ENCODE results near the gene OR10J1.
"Not testable (repeated sequence)": the region's sequence is repeated elsewhere in the genome, so short reads cannot be mapped to it uniquely, and the experiment has no call there.

OR10J1 gene

DNA sequence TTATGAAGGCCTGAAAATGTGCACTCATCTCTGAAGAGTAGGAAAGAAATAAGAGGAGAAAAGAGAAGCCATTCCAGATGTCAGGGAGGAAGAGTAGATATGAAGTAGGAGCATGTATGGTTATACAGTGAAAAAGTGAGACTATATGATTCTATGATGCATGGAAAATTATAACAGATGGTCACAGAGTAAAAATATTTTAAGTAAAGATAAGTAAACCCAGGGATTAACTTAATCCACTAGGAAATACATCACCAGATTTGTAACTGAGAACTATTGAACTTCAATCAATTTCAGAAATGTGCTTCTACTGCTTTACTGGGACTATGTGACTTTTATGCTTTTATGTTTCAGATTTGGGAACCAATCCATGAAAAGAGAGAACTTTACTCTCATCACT, at the start of gene OR10J1:
OR10J1 (plus strand) TSS at position 301 of the 400 bp plus-strand sequence; CDS start at position 371, 70 bp downstream.
- no peak for DNase-seq (ENCODE audit: low read depth)

DNA sequence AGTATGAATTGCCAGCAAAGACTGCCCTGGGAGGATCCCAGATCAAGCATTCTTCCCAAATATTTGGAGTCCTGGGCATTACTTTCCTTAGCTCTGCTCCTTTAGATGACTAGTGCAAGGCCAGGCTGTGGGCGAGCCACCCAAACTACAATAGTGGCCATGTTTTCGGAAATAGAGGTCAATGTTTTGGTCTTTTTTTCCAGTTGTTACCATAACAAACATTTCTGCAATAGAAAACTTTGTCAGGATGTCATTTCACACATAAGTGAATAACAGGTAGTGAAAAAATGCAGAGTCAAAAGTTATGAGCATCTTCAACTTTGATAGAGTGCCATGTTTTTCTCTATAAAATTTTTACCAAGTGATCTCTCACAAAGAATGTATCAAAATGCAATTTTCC, 32.7 kb upstream of the OR10J1 start:
- DNase-seq (ENCODE audit: low read depth) = no peak

- DNase-seq (ENCODE audit: low read depth) = no peak
Measured at GRCh38 chr1:159408862-159409400, 30.6 kb upstream of the OR10J1 start.

DNA sequence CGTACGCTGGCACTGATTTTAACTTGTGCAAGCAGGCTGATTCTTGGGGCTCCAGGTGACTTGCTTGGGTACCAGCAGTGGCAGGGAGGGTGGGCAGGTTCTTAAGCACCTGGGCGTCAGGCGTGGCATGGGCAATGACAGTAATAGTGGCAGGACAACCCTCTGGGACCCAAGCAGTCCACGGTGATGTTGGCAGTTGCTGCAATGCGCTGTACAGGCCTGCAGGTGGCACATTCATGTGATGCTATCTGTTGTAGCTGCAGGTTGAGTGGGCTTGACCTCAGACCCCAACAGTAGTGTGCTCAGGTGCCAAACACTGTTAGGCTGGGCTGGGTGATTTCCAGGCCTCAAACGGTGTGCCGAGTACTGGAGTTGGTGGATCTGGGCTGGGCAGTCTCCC, 17.7 kb upstream of the OR10J1 start:
- DNase-seq (ENCODE audit: low read depth) = no peak

DNA sequence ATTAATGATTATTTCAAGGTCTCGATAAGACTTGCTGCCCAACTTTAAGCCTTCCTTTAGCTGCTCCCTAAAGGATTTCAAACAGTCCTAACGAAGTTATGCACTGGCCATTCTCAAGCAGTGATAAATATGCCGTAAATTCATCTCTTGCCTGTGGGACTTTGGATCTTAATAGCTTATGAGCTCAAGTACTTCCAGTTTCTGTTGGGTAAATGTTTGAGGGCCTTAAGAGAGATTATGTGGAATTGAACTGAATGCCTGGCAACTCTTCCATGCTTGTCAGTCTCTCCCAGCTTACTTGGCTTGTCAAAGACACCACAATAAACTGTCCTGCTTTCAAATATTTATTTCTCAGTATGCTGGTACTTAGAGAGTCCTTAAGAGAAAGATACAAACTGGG, 11.0 kb upstream of the OR10J1 start:
- no peak for DNase-seq (ENCODE audit: low read depth)

GRCh38 chr1:159429074-159429861, 10.3 kb upstream of the OR10J1 start:
- DNase-seq (ENCODE audit: low read depth) = no peak

DNA sequence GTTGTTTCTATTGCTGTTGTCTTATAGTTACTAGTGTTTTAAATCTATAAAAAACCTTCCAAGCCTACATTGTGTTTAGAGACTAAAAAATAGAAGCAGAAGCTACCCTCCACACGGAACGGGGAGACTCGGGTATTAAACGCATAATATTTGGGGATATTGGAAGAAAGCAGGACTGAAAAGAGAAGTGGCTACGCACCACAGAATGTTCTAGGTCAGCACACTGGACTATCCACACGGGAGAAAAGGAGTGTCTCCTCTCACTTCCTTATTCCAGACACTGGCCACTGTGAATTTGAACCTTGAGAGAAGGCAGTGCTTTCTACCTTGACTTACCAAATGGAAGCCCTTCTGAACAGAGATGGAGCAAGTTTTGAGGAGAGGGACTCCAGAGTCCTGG, 8.5 kb upstream of the OR10J1 start:
- no peak for DNase-seq (ENCODE audit: low read depth)

- DNase-seq (ENCODE audit: low read depth) = no peak
Measured at GRCh38 chr1:159431904-159432303, 7.6 kb upstream of the OR10J1 start, which contains the start of gene OR10J4. TSS of gene OR10J4 (plus strand) at chr1:159432204.

GRCh38 chr1:159436469-159436868, 3.1 kb upstream of the OR10J1 start:
- no peak for DNase-seq (ENCODE audit: low read depth)

DNA sequence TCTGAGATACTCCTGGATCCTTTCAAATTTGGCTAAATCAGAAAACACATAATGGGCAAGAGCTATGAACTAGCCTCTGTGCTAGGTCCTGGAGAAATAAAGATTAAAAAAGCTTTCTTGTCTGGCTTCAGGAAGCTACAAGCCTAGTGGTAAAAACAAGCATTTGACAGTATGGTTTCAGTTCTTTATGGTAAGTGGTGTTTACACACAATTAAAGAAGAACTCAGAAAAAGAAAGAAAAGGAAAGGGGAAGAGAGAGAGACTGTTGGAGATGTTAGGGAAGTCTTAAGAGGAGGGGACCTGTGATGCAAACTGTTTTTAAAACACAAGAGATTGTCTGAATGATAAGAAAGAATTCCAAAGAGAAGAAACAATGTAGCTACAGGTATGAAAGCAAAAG, 1.8 kb downstream of the OR10J1 start:
- no peak for DNase-seq (ENCODE audit: low read depth)

DNA sequence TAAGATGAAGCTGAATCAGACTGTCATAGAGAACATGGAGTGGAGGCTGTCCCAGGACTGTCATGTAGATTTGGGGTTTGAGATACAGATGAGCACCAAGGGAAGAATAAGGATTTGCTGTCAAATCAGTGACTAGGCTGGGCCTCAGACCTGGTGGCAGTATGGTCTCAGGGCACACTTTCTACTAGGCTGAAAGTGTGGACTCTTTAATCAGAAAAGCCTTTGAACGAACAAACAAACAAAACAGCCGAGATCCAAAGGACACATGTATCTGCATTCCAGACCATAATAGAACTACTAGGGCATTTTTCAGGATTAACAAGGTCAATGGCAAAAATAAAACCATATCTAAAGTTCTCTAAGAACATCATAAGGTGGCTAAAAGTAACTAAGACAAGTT, 2.9 kb downstream of the OR10J1 start:
- no peak for DNase-seq (ENCODE audit: low read depth)

GRCh38 chr1:159443066-159443750, 3.7 kb downstream of the OR10J1 start:
- no peak for DNase-seq (ENCODE audit: low read depth)

DNA sequence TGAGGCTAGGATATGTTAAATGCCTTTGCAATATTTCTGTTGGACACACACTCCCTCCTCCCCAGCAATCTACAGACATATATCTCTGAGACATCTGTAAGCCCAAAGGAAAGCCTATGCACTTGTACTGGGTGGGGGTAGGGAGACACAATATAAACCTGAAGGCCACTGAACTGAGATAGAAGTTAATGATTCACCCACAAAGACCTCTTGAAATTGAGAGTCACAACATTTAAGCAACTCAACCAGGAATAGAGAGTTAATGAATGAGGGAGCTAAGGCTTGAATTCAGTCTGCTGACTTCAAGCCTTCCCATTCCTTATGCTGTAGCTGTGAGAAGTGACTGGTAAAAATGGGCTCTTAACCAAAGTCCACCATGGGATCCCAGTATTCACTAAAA, 5.0 kb downstream of the OR10J1 start:
- no peak for DNase-seq (ENCODE audit: low read depth)

DNA sequence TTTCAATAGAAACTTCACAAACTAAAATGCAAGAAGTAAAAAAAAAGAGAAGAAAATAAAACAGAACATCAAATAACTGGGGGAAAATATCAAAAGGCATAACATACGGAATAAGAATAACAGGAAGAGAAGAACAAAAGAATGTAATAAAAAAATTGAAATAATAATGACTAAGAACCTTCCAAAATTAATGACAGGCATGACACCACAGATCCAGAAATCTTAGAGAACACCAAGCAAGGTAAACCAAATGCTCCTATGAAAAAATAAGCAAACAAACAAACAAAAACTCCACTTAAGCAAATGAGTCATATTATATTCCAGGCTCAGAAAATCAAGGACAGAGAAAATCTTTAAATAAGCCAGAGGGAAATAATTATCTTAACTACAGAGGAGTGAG, 8.7 kb downstream of the OR10J1 start:
- no peak for DNase-seq (ENCODE audit: low read depth)

GRCh38 chr1:159449605-159450004, 10.1 kb downstream of the OR10J1 start:
- DNase-seq (ENCODE audit: low read depth) = not testable (repeated sequence)

GRCh38 chr1:159459551-159459950, 20.0 kb downstream of the OR10J1 start:
- no peak for DNase-seq (ENCODE audit: low read depth)

DNA sequence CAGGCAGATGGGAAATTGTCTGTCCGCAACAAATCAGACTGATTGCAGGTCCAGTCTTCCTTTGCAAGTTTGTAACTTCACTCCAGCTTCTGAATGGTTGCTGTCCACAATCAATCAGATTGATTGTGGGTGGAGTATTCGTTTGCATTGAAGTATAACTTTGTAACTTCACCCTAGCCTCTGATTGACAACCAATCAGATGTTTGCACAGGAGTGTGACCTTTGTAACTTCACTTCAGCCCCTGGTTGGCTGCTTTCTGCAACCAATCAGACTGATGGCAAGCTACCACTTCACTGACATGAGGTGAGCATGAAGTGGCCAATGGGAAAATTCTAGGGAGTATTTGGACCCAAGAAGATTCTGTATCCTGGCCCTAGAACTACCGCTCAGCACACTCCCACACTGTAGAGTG, 25.7 kb downstream of the OR10J1 start:
- DNase-seq (ENCODE audit: low read depth) = no peak

DNA sequence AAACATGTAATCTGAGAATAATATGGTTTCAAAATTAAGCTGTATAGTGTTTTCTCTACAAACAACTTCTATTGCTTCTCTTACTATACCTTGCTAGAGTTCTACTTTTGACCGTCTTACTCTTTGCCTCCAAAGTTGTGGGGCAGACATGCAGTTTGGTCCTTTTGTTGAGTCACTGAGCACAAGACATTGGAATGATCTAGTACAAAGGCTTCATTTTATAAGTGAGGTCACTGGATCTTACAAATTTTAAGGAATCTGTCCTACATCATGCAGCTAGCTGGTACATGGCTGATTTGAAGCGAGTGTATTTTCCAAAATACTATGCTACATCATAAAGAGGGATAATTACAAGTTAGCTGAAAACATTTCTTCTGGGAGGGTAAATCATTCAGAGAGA, 28.8 kb downstream of the OR10J1 start:
- DNase-seq (ENCODE audit: low read depth) = no peak

DNA sequence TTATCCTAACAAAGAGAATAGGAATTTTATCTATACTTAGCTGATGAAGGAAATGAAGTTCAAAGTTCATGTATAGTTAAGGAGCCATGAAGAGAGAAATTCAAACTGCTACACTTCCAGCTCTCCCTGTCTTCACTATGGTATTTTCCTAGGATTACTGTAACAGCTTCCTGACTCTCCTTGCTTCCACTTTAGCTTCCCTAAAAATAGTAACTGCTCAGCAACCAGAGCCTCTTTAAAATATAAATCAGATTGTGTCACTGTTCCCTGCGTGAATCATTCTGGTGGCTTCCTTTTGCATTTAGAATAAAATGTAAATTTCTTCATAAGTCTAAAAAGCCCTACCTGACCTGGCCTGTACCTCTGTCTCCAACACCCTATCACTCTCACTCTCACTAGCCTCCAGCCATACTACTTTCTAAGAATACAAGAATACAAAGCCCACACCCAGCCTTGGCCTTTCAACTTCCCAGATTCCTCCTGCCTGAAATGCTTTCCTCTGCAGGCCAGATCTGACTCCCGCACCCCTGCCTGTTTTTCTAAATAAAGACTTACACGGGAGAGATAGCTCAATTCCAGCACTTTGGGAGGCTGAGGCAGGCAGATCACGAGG, 30.5 kb downstream of the OR10J1 start:
- no peak for DNase-seq (ENCODE audit: low read depth)

DNA sequence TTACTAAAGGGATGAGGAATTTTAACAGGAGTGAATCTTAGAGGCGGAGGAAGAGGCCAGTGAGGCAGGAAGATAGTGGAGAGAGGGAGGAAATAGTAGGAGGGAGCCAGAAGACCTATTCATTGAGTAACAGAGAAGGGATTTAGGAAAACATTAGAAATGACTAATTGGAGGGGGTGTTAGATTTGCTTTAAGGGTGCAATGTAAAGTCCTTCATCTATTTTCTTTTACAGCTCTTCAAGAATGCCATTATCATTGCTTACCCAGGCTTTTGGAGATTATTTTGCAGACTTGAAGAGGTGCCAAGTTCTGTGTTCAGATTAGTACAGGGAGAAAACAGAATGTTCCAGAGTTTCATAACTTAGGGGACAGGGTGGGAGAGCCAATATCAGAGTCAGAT, 33.8 kb downstream of the OR10J1 start:
- DNase-seq (ENCODE audit: low read depth) = no peak

DNA sequence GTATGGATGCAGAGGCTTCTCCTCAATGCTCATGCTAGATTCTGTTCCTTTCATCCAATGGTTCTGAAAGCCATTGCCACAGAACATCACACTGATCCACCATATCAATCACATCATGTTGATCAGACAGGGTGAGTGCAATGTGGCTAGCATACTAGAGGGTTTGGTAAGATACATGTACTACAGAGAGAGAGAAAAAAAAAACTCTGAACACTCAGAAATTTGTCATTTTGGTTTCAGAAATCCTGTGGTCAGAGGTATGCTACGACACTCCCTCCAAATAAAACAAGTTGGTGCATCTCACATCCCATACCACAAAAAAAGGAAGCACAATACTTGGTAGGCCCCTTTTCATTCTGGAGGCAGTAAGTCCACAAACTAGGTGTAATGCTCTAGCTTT, 35.4 kb downstream of the OR10J1 start:
- DNase-seq (ENCODE audit: low read depth) = no peak

DNA sequence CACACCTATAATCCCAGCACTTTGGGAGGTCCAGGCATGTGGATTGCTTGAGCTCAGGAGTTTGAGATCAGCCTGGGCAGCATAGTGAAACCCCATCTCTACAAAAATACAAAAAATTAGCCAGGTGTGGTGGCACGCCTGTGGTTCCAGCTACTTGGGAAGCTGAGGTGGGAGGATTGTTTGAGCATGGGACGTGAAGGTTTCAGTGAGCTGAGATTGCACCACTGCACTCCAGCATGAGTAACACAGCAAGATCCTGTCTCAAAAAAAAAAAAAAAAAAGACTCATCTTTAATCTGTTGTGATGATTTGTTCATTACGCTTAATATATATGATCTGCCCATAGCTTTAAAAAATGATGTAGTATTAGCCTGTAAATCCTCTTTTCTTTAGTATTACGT, 44.0 kb downstream of the OR10J1 start:
- DNase-seq (ENCODE audit: low read depth) = no peak

Measured in activated T-cell treated with anti-CD3 and anti-CD28 coated beads for 1 hour (primary cell).